ENCODE measurements around the gene TRPV2.

Gene TRPV2

GRCh38 chr17:16406742-16407674 lies 8.4 kb upstream of the TRPV2 start:
- no peak for DNase-seq (ENCODE audit: low read depth)

DNA sequence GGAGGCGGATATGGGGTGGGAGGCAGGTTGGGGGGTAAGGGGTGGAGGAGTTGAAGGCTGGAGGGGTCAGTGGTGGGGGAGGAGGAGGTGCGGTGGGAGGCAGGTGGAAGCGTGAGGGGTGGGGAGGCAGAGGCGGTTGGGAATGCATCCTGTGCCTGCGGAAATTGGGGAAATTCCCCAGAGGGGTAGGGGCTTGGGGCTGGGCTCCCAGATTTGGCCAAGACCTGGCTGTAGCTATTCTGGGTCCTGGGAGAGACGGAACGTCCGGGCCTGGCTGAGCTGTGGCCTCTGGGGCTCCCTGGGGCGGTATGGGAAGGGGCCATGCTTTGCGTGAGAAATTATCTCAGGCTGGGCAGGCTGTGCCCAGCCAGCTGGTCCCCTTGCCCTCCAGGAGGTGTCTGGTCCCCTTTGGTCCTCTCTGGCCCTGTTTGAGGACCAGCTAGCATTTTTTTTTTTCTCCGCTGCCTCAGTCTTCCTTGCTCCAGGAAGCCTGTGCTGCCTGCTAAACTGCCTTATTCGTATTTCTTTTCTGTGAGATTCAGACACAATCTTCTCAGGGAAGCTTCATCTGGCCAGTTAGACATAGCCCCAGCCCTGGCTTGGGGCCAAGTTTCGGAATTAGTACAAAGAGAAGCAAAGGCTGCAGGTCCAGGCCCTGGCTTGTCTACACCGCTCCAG lies 7.3 kb upstream of the TRPV2 start:
- DNase-seq (ENCODE audit: low read depth), result no peak

DNA sequence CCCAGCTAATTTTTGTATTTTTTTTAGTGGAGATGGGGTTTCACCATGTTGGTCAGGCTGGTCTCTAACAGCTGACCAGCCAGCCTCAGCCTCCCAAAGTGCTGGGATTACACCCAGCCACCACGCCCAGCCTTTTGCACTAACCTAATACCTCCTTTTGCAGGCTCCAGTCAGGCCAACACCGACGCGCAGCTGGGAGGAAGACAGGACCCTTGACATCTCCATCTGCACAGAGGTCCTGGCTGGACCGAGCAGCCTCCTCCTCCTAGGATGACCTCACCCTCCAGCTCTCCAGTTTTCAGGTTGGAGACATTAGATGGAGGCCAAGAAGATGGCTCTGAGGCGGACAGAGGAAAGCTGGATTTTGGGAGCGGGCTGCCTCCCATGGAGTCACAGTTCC lies 2.0 kb downstream of the TRPV2 start:
- no peak for DNase-seq (ENCODE audit: low read depth)

- no peak for DNase-seq (ENCODE audit: low read depth)
Measured at GRCh38 chr17:16417896-16418684, 2.7 kb downstream of the TRPV2 start.

DNA sequence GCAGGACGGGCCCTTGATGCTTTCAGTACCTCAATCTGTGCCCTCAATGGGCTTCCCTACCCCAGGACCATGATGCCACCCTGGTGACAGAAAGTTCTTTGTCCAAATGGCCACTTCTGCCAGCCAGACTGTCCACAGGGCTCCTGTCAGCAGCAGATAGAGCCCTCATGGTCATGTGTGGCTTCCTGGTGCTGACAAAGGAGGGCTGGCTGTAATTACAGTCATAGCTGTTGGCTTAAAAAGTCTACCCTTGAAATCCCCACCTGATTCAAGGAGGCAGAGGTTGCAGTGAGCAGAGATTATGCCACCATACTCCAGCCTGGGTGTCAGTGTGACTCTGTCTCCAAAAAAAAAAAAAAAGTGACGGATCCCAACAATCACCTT lies 3.3 kb downstream of the TRPV2 start:
- DNase-seq (ENCODE audit: low read depth), result no peak

DNA sequence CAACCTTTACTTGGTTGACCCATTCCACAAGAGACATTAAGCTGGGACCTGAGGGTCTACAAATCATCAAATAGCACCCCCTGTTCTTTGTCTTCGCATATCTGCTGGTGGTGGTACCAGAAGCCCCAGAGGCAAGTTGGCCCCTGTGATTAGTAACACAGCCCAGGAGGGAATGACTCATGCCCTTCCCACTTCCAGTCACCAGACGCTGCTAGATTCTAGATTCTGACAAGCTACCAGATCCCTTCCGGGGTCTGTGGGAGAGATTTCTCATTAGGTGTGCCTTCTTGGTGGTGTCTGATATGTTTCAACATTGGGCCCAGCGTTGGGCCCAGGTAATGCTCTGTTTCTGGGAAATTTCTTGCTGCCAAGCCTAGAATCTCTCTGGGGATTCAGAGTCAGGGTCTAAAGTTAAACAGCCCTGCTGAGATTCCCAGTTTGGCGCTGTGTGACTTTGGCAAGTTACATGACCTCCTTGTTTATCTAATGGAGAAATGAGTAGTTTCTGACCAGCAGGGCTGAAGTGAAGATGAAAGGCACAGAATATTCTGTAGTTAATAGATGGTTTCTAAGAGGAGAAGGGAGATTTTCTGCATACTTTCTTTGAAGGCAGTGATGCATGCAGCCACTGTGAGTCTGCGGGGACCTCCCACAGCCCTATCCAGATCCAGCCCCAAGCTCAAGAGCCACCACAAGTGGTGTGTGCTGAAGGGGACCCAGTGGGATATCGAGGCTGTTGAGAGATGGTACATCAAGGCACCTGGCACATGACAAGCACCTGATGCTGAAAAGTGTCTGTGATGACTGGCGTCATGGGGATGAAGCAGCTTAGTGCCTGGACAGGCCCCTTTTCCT lies 3.9 kb downstream of the TRPV2 start:
- DNase-seq (ENCODE audit: low read depth), result peak; percentile 44

- DNase-seq (ENCODE audit: low read depth), result no peak
Measured at GRCh38 chr17:16419929-16420271, 4.5 kb downstream of the TRPV2 start.

DNA sequence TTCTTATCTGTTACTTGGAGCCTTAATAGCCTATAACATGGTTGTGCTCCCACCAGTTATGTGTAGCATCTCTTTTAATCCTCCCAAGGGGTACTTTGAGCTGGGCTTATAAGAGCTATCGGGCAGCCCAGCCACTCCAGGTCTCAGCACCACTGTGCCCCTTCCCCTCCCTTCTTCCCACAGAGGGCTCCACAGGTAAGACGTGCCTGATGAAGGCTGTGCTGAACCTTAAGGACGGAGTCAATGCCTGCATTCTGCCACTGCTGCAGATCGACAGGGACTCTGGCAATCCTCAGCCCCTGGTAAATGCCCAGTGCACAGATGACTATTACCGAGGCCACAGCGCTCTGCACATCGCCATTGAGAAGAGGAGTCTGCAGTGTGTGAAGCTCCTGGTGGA lies 7.0 kb downstream of the TRPV2 start:
- DNase-seq (ENCODE audit: low read depth), result no peak

DNA sequence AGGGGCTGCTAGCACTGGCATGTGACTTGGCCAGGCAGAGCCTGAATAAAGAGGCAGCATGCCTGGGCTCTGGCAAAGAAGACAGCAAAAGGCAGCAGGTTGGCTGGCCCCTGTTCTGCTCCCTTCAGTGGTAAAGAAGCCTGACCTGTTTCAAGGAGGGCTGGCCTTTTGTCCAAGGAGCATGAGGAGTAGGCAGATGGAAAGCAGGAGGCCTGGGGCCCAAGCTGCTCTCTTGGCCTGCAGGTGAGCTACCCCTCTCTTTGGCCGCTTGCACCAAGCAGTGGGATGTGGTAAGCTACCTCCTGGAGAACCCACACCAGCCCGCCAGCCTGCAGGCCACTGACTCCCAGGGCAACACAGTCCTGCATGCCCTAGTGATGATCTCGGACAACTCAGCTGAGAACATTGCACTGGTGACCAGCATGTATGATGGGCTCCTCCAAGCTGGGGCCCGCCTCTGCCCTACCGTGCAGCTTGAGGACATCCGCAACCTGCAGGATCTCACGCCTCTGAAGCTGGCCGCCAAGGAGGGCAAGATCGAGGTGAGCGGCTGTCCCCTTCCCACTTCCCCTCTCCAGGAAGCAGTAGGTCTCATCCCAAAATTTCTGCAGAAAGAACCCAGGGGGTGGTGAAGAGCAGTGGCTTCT lies 8.0 kb downstream of the TRPV2 start:
- DNase-seq (ENCODE audit: low read depth), result no peak

DNA sequence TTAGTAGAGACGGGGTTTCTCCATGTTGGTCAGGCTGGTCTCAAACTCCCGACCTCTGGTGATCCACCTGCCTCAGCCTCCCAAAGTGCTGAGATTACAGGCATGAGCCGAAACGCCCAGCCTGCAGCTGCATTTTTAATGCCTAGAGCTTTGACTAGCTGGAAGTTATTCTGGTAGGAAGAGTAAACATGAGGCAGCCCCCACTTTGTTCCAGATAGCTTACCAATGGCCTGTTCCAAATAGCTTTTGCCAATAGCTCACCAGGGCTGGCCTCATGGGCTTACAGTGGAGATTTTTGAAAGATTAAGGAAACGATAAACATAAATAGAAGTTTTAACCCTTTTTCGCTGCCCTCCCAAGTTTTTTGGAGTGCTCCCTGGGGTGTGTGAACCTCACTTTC lies 9.8 kb downstream of the TRPV2 start:
- DNase-seq (ENCODE audit: low read depth), result no peak

- no peak for DNase-seq (ENCODE audit: low read depth)
Measured at GRCh38 chr17:16425698-16426659, 10.6 kb downstream of the TRPV2 start.

- no peak for DNase-seq (ENCODE audit: low read depth)
Measured at GRCh38 chr17:16427020-16427419, 11.6 kb downstream of the TRPV2 start.

DNA sequence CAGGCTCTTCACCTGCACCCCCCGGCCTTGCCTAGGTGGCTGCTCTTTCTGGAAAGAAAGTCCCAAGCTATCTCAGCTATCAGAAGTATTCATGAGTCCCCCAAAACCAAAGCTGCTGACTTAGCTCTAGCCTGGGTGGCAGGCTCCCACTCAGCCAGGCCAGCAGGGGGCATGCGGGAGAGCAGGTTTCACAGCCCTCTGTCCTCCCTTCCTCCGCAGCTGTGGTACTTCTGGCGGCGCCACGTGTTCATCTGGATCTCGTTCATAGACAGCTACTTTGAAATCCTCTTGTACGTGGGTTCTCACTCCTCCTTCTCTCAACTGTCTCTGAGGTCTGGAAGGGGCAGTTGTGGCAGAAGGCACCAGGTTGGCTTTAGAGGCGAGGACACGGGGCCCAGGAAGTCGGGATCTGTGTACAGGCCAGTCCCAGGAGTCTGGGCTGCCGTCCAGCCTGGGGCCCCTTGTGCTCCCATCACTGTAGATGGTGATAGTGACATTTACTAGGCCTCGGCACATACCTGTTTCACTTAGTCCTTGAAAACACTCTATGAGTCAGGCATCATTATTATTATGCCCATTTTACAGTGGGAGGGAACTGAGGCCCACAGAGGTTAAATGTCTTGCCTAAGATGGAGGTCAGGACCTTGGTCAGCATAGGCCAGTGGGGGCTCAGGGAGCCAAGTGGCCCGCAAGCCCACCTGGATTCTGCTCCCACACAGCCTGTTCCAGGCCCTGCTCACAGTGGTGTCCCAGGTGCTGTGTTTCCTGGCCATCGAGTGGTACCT lies 12.9 kb downstream of the TRPV2 start:
- no peak for DNase-seq (ENCODE audit: low read depth)

GRCh38 chr17:16429083-16429482 lies 13.7 kb downstream of the TRPV2 start:
- DNase-seq (ENCODE audit: low read depth), result no peak

DNA sequence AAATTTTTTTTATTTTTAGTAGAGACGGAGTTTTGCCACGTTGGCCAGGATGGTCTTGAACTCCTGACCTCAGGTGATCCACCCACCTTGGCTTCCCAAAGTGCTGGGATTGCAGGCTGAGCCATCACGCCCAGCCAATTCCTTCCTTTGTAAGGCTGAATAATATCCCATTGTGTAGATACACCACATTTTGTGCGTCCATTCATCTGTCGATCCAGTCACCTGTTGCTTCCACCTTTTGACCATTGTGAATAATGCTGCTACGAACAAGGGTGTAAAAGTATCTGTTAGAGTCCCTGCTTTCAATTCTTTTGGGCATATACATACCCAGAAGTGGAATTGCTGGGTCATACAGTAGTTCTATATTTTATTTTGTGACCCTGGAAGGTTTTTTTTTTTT lies 15.3 kb downstream of the TRPV2 start:
- DNase-seq (ENCODE audit: low read depth), result no peak

DNA sequence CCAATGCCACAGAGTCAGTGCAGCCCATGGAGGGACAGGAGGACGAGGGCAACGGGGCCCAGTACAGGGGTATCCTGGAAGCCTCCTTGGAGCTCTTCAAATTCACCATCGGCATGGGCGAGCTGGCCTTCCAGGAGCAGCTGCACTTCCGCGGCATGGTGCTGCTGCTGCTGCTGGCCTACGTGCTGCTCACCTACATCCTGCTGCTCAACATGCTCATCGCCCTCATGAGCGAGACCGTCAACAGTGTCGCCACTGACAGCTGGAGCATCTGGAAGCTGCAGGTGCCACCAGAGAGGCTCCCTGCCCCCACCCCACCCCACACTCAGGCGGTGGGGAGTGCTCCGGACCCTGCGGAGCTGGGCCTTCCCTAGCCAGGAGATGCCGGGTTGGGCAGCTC lies 16.6 kb downstream of the TRPV2 start:
- DNase-seq (ENCODE audit: low read depth), result no peak

DNA sequence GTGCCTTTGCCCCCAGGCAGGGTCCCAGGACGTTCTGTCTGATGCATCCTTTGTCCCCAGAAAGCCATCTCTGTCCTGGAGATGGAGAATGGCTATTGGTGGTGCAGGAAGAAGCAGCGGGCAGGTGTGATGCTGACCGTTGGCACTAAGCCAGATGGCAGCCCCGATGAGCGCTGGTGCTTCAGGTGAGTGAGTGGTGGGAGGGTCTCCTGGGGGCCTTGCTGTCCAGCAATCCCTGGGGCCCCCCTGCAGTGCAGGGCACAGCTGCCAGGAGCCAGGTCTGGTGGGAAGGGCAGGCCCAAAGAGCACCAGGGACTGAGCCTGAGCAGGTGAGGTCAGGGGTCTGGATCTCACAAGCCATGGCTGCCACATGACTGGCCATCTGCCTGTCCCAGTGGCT lies 18.1 kb downstream of the TRPV2 start:
- no peak for DNase-seq (ENCODE audit: low read depth)

DNA sequence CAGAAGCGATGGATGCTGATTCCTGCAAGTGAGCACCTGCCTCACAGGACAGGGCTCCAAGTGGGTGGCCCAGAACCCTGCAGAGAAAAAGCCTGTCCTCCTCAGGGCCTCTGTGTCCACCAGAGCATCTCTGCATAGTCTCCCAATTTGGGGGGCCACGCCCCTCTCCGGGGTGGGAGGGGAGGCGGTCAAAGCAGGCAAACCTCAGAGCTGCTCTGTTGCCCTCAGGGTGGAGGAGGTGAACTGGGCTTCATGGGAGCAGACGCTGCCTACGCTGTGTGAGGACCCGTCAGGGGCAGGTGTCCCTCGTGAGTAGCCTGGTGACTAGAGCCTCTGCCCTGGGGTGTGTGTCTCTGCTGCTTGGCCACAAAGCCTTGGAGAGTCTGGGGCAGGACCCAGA lies 19.3 kb downstream of the TRPV2 start:
- no peak for DNase-seq (ENCODE audit: low read depth)
